ENCODE results near the gene NOL12.
"Not testable (repeated sequence)": the region's sequence is repeated elsewhere in the genome, so short reads cannot be mapped to it uniquely, and the experiment has no call there.

The NOL12 gene

DNA sequence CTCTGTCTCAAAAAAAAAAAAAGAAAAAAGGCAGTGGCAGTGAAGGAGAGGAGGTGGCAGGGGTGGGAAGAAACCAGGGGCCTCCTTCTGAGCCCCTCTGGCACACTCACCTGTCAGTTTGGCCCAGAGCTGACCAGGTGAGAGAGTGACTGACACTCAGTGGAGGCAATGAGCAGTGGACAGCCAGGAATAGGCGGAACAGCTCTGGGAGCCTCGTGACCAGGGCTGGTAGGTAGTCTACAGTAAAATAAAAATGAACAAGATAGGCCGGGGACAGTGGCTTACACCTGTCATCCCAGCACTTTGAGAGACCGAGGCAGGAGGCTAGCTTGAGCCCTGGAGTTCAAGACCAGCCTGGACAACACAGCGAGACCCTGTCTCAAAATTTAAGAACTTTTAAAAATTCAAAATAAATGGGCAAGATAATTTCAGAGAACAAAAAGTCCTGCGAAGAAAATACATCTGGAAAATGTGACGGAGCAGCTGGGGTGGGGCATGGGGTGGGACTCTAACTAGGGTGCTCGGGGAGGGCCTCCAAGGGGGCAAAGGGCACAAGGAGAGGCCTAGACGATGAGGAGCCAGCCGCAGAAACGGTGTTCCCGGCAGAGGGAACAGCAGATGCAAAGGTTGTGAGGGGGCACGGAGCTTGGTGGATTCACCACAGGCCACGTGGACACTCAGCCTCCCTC, 31.4 kb upstream of the NOL12 start:
- ATAC-seq (ENCODE audit: low read depth) (no peak), DNase-seq (ENCODE audit: low spot score in 2 of 2) (no peak)
- no peaks in the 10 kb centered on the region for H3K9me3 Mint-ChIP-seq
- peaks cover 14% of the 10 kb centered on the region for H3K4me1 Mint-ChIP-seq
- H3K27me3 Mint-ChIP-seq = no peaks in the 10 kb centered on the region
- no peak overlapping the region for H3K4me3 Mint-ChIP-seq
- H3K36me3 Mint-ChIP-seq = peaks cover 16% of the 10 kb centered on the region
- no peak overlapping the region for H3K27ac Mint-ChIP-seq

DNA sequence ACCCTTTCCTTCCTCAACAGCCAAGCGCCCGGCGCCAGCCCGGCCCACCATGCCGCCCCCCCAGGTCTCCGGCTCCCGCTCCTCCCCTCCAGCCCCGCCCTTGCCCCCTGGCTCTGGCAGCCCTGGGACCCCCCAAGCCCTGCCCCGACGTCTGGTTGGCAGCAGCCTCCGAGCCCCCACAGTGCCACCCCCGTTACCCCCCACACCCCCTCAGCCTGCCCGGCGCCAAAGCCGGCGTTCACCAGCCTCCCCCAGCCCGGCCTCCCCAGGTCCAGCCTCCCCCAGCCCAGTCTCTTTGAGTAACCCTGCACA, 30.9 kb upstream of the NOL12 start:
- Mint-ChIP-seq H3K9me3 (no peaks in the 10 kb centered on the region), H3K4me3 (no peak overlapping the region), H3K27me3 (no peaks in the 10 kb centered on the region), H3K4me1 (peaks cover 19% of the 10 kb centered on the region), H3K27ac (no peak overlapping the region), H3K36me3 (peaks cover 16% of the 10 kb centered on the region)
- DNase-seq (ENCODE audit: low spot score in 2 of 2) (no peak), ATAC-seq (ENCODE audit: low read depth) (no peak)

DNA sequence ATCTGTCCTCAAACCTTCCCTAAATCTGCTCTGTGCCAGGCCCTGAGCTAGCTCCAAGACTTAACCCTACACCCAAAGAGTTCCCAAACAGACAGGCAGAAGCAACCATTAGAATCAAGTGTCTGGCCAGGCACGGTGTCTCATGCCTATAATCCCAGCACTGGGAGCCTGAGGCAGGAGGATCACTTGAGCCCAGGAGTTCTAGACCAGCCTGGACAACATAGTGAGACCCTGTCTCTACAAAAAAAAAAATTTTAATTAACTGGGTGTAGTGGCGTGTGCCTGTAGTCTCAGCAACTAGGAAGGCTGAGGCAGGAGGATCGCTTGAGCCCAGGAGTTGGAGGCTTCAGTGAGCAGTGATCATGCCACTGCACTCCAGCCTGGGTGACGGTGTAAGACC, 29.6 kb upstream of the NOL12 start:
- H3K36me3 Mint-ChIP-seq = peaks cover 15% of the 10 kb centered on the region
- not testable (repeated sequence) for DNase-seq (ENCODE audit: low spot score in 2 of 2); H3K27ac Mint-ChIP-seq

DNA sequence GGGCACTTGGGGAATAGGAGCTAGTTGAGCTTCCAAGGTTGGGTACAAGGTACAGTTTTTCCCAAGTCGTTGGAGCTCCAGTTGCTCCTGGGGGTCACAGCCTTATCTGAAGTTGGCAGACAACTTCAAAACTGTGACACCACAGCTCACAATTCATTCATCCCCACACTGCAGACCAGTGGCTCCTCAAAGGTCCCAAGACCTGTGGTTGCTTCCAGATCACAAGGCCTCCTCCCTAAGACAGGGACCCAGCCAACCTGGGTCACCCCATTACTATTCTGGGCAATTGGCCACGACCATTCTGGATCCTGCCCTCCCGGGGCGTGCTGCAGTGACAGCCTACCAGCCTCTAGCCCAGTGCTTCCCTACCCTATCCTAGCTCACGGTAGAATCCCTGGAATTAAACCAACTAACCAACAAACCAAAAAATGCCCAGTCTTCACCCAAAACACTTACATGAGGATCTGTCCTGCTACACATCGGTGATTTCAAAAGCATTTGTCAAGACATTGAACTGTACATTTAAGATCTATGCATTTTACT, 28.5 kb upstream of the NOL12 start:
- H3K36me3 Mint-ChIP-seq = peaks cover 9% of the 10 kb centered on the region

More for the DNA sequence above, 29.6 kb upstream of the NOL12 start:
- not testable (repeated sequence) for ATAC-seq (ENCODE audit: low read depth); H3K27me3 Mint-ChIP-seq; H3K9me3 Mint-ChIP-seq; H3K4me3 Mint-ChIP-seq
- peaks cover 33% of the 10 kb centered on the region for H3K4me1 Mint-ChIP-seq

DNA sequence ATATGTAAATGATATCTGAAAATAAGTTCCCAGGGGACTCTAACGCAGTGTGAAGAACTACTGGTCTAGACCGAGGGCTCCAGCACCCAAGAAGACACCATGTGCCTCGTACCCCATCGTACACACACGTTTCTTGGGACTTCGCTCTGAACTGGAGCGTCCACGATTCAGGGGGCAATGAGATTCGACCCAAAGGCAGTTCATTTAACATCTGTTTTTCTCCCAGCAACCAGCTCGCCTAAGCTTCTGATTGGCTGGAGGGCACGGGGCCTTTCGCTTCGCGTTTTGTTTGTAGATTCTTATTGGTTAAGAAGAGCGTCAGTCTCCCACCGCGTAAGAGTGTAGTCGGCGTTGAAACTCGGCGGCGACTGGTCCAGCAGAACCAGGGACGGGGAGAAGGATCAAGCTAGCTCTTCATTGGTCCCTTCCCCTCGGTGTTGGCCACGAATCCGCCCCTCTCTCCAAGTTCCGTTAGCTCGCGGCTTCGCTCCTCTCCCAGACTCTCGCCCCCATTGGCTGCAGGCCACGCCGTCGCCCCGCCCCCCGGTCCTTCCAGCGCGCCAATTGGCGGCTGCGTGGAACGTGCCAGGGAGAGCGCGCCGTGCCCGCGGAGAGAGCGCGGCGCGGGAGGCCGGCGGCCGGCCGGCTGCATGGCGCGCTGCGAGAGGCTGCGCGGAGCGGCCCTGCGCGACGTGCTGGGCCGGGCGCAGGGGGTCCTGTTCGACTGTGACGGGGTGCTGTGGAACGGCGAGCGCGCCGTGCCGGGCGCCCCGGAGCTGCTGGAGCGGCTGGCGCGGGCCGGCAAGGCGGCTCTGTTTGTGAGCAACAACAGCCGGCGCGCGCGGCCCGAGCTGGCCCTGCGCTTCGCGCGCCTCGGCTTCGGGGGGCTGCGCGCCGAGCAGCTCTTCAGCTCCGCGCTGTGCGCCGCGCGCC, 27.7 kb upstream of the NOL12 start, which contains the start of gene PDXP:
Gene PDXP, plus strand, starts transcription at position 591 of the 933 bp plus-strand sequence. Its CDS starts 60 bp downstream, at position 651.
- H3K4me1 Mint-ChIP-seq = peaks cover 40% of the 10 kb centered on the region
- H3K36me3 Mint-ChIP-seq = peaks cover 4% of the 10 kb centered on the region
- H3K27ac Mint-ChIP-seq = peak within 1 kb of the TSS; percentile 94
- no peaks in the 10 kb centered on the region for H3K27me3 Mint-ChIP-seq
- H3K4me3 Mint-ChIP-seq = peak within 1 kb of the TSS; percentile 92
- ATAC-seq (ENCODE audit: low read depth) (peak; percentile 83), DNase-seq (ENCODE audit: low spot score in 2 of 2) (peak; percentile 92 to 96)
- no peaks in the 10 kb centered on the region for H3K9me3 Mint-ChIP-seq

More for the DNA sequence above, 28.5 kb upstream of the NOL12 start:
- H3K27ac Mint-ChIP-seq = peak overlapping the region; percentile 93
- DNase-seq (ENCODE audit: low spot score in 2 of 2) (no peak), ATAC-seq (ENCODE audit: low read depth) (no peak)
- H3K9me3 Mint-ChIP-seq = no peaks in the 10 kb centered on the region
- no peaks in the 10 kb centered on the region for H3K27me3 Mint-ChIP-seq
- H3K4me3 Mint-ChIP-seq = peak overlapping the region; percentile 92
- H3K4me1 Mint-ChIP-seq = peaks cover 40% of the 10 kb centered on the region

DNA sequence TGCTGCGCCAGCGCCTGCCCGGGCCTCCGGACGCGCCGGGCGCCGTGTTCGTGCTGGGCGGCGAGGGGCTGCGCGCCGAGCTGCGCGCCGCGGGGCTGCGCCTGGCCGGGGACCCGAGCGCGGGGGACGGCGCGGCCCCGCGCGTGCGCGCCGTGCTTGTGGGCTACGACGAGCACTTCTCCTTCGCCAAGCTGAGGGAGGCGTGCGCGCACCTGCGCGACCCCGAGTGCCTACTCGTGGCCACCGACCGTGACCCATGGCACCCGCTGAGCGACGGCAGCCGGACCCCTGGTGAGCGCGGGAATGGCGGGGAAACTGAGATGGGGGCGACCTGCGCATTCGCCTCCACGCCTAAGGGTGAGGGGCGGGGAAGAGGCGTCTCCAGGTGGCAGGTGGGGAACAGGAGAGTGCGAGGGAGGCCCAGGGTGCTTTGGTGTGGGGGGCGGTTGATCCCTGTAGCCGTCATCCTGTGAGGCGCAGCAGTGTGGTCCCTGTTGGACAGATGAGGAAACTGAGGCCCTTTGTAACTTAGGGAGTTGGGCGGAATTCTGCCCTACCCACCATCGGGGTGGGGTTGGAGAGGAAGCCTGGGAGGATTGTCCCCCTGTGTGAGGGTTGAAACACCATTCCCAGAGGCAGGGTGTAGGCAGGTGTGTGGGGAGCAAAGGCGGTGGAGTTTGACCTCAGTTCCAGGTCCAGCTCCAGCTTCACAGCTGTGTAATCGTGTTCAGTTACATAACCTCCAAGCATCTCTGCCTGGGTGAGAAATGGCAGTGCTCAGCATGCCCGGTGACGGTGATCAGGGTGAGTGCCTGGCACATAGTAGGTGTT, 26.9 kb upstream of the NOL12 start:
- Mint-ChIP-seq H3K27me3 (no peaks in the 10 kb centered on the region), H3K4me1 (peaks cover 40% of the 10 kb centered on the region), H3K4me3 (peak overlapping the region; percentile 86), H3K9me3 (no peaks in the 10 kb centered on the region), H3K27ac (peak overlapping the region; percentile 94), H3K36me3 (peaks cover 2% of the 10 kb centered on the region)
- ATAC-seq (ENCODE audit: low read depth) (peak; percentile 7), DNase-seq (ENCODE audit: low spot score in 2 of 2) (peak; percentile 42 to 63)

DNA sequence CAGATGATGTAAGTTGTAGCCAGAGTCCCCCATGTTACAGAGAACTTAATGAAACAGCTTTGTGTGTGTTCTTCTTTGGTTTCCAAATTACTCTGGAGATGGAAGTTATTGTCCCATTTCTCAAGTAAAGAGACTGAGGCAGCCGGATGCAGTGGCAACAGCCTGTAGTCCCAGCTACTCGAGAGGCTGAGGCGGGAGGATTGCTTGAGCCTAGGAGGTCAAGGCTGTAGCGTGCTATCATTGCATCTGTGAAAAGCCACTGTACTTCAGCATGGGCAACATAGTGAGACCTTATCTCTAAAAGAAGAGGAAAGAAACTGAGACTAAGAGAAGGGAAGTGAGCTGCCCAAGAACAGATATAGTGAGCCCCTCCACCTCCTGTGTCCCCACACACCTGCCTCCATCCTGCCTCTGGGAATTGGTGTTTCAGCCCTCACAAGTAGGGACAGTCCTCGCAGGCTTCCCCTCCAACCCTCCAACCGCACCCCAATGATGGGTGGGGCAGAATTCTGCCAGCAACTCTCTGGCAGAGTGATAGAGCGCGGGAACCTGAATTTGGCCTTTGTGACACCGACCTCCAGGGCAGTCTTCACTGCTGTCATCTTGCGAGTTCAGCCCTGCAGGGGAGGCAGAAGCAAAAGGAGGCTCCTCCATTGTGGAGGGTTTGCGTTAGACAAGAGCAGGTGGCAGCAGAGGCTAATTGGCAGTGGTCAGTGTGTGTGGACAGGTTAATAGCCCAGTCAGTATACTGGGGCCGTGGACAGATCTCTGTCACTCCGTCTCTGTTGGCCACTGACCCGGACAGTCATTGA, 26.0 kb upstream of the NOL12 start:
- Mint-ChIP-seq H3K36me3 (peaks cover 2% of the 10 kb centered on the region), H3K4me3 (peak overlapping the region; percentile 86), H3K4me1 (peaks cover 40% of the 10 kb centered on the region), H3K9me3 (no peaks in the 10 kb centered on the region), H3K27me3 (no peaks in the 10 kb centered on the region), H3K27ac (peak overlapping the region; percentile 94)
- DNase-seq (ENCODE audit: low spot score in 2 of 2) = no peak
- no peak for ATAC-seq (ENCODE audit: low read depth)

DNA sequence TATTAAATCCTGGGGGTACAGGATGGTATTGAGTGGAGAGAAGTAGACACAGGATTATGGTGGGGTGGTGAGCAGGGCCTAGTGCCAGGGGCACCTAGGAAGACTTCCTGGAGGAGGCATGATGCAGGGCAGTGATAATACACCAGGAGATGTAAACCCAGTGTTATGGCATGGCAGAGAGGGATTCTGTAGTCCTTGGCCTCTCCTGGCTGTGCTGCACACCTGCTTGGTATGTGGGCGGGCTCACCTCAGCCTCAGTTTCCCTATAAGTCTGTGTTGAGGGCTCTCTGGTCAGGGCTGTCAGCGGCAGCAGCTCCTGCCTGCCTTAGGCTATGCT, 25.5 kb upstream of the NOL12 start:
- Mint-ChIP-seq H3K27me3 (no peaks in the 10 kb centered on the region), H3K27ac (peak overlapping the region; percentile 94), H3K4me3 (peak overlapping the region; percentile 86), H3K36me3 (peaks cover 2% of the 10 kb centered on the region), H3K9me3 (no peaks in the 10 kb centered on the region), H3K4me1 (peaks cover 40% of the 10 kb centered on the region)
- ATAC-seq (ENCODE audit: low read depth) = no peak
- DNase-seq (ENCODE audit: low spot score in 2 of 2) = no peak

DNA sequence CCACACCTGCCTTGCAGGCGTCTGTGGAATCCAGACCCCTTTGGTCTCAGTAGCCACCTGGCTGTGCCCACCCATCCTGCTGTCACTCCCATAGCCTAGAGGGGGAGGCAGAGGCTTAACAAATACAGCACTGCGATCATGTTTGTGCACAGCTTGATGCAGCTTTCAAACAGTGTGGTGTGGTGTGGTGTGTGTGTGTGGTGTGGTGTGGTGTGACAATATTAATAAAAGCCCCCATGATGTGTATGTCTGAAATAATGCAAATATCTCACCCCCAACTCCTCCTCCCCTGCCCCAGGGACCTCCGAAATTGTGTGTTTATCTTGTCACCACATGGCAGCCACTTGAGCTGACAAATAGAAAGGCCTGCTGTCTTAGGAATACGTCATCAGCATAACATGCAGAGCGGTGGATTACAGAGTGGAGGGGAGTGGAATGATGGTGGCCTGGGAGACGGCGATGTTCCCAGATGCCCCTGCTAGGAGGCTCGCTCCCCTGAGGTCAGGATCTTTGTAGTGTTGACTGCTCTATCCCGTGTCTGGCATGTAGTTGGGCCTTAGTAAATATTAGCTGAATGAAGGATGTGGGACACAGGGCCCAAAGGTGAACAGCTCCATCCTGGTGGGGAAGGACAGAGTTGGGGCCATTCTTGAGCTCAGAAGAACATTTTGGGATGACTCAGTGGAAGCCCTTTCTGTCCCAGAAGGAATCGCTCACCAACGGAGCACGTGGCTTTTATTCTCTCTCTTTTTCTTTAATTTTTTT, 24.8 kb upstream of the NOL12 start:
- H3K27ac Mint-ChIP-seq = peak overlapping the region; percentile 94
- peaks cover 40% of the 10 kb centered on the region for H3K4me1 Mint-ChIP-seq
- H3K27me3 Mint-ChIP-seq = no peaks in the 10 kb centered on the region
- peaks cover 4% of the 10 kb centered on the region for H3K36me3 Mint-ChIP-seq
- H3K9me3 Mint-ChIP-seq = no peaks in the 10 kb centered on the region
- H3K4me3 Mint-ChIP-seq = peak overlapping the region; percentile 86
- DNase-seq (ENCODE audit: low spot score in 2 of 2) (no peak), ATAC-seq (ENCODE audit: low read depth) (peak; percentile 16)

DNA sequence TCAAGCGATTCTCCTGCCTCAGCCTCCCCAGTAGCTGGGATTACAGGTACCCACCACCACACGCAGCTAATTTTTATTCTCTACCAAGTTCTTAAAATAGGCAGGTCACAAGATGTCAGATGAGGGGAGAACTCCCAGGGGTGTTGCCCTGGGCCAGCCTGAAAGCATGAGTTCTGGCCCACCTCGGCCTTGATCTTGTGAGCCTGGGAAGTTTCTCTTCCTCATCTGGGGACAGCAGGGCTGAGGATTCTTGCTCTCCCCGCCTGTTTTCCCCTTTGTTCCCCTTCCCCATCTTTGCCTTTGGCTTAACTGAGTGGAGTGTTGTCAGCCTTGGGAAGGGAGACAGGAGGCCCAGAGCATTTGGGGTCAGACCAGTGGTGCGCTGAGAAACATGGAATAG, 24.1 kb upstream of the NOL12 start:
- Mint-ChIP-seq H3K4me3 (peak overlapping the region; percentile 36), H3K4me1 (peaks cover 40% of the 10 kb centered on the region), H3K9me3 (no peaks in the 10 kb centered on the region), H3K36me3 (peaks cover 8% of the 10 kb centered on the region), H3K27ac (peak overlapping the region; percentile 94), H3K27me3 (no peaks in the 10 kb centered on the region)
- ATAC-seq (ENCODE audit: low read depth) = no peak
- no peak for DNase-seq (ENCODE audit: low spot score in 2 of 2)

DNA sequence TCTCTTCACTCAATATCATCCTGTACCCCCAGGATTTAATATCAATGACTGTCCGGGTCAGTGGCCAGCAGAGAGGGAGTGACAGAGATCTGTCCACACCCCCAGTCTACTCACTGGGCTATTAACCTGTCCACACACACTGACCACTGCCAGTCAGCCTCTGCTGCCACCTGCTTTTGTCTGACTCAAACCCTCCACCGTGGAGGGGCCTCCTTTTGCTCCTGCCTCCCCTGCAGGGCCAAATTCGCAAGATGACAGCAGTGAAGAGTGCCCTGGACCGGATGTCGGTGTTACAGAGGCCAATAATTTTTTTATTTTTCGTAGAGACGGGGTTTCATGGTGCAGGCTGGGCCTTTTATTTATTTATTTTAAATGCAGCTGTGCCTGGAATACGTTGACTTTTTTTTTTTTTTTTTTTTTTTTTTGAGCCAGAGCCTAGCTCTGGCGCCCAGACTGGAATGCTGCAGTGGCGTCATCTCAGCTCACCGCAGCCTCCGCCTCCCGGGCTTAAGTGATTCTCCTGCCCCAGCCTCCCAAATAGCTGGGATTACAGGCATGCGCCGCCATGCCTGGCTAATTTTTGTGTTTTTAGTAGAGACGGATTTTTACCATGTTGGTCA, 22.5 kb upstream of the NOL12 start:
- H3K9me3 Mint-ChIP-seq = no peaks in the 10 kb centered on the region
- no peak for DNase-seq (ENCODE audit: low spot score in 2 of 2)
- H3K4me3 Mint-ChIP-seq = no peak overlapping the region
- ATAC-seq (ENCODE audit: low read depth) = no peak
- peaks cover 33% of the 10 kb centered on the region for H3K4me1 Mint-ChIP-seq
- H3K27me3 Mint-ChIP-seq = no peaks in the 10 kb centered on the region
- H3K27ac Mint-ChIP-seq = peak overlapping the region; percentile 38
- H3K36me3 Mint-ChIP-seq = peaks cover 8% of the 10 kb centered on the region
